Lower leg skin (tissue), 3 donors: ENCODE measurements around the gene SORL1.

Source experiments
- POLR2A ChIP-seq, 2 donors: fragments of 450-650 bp; IDR thresholded peaks; one replicate each; pipeline ENCODE4 v1.6.1; 2016 to 2017; ENCODE audit warnings: antibody characterized with exemption in 2 of 2, mild to moderate bottlenecking in 1 of 2, moderate library complexity in 1 of 2
- TF ChIP-seq, protein P1 (sequence below), 3 donors: fragments of 450-650 bp; IDR thresholded peaks; one replicate each; pipeline ENCODE4 v1.5.1; 2016; ENCODE audit warnings: antibody characterized with exemption in 3 of 3, mild to moderate bottlenecking in 3 of 3, moderate library complexity in 2 of 3

DNA sequence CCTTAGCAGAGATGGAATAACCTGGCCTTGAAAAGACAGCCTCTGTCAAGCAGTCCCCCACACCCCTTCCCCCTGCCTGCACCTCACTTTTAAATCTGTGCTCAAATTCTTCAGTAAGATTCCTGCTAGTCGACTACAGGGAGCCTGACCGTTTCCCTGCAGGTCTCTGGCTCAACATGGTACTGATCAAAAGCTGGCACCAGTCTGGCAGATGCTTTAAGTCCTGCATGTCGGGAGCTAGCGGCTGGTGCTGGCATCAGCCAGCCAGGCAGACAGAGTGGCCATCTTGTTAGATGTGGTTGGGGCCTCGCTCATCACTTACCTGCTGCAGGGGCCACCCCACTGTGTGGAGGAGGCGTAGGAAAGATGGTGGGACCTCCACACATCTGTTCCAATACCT lies 205.0 kb downstream of the SORL1 start:
- TF ChIP-seq, protein P1, sequence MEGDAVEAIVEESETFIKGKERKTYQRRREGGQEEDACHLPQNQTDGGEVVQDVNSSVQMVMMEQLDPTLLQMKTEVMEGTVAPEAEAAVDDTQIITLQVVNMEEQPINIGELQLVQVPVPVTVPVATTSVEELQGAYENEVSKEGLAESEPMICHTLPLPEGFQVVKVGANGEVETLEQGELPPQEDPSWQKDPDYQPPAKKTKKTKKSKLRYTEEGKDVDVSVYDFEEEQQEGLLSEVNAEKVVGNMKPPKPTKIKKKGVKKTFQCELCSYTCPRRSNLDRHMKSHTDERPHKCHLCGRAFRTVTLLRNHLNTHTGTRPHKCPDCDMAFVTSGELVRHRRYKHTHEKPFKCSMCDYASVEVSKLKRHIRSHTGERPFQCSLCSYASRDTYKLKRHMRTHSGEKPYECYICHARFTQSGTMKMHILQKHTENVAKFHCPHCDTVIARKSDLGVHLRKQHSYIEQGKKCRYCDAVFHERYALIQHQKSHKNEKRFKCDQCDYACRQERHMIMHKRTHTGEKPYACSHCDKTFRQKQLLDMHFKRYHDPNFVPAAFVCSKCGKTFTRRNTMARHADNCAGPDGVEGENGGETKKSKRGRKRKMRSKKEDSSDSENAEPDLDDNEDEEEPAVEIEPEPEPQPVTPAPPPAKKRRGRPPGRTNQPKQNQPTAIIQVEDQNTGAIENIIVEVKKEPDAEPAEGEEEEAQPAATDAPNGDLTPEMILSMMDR (IDR thresholded peaks at IDR 0.05), result no peak
- no peak for TF ChIP-seq POLR2A (IDR thresholded peaks at IDR 0.05)
